ENCODE data around the gene TFF2.

TFF2 gene

DNA sequence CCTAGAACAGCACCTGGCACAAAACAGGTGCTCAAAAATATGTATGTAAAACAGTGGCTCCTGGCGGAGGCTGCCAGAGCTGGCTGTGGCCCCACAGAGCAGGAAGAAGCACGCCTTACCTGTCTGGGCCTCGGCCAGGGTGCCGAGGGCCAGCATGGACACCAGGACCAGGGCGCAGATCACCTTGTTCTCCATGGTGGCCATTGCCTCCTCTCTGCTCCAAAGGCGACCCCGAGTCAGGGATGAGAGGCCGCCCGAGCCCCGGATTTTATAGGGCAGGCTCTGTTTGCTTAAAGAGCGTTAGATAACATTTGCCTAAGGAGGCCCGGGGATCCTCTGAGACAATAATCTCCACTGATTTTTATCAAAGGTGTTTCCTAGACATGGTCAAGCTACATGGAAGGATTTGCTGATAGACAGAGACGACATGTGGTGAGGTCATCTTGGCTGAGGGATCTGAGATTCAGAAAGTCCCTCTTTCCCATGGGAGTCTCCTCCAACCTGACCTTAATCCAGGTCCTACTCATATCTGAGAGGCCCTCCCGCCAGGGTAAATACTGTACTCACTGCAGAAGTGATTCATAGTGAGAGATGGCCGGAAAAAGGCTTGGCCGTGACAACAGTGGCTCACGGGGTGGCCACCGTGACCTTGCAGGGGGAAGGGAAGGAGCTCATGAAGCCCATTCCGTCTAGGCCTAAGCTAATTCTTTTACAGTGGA is 15.7 kb upstream of the TFF2 start, which contains the start of gene TFF1:
Gene TFF1 (minus strand): TSS at position 244 of the 719 bp plus-strand sequence. CDS start 40 bp downstream, at position 204.
- DNase-seq (ENCODE audit: extremely low read depth in 1 of 2, low read depth in 1 of 2): no peak

DNA sequence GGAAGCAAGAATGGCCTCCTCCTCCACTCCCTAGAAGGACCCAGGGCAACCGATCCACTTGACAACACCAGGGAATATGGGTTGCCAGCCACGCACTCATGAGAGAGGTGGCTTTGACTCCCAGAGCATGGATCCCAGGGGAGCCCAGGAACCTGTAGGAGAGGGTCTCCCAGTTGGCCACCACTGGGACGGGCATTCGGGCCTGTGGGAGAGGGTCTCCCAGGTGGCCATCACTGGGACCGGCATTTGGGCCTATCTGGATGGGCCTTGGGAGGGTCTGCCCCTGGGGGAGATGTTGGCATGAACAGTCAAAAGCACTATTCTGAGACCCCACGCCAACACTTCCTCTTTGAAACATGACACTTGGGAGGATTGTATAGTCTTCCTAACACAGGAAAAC is 15.0 kb upstream of the TFF2 start:
- no peak for DNase-seq (ENCODE audit: extremely low read depth in 1 of 2, low read depth in 1 of 2)

DNA sequence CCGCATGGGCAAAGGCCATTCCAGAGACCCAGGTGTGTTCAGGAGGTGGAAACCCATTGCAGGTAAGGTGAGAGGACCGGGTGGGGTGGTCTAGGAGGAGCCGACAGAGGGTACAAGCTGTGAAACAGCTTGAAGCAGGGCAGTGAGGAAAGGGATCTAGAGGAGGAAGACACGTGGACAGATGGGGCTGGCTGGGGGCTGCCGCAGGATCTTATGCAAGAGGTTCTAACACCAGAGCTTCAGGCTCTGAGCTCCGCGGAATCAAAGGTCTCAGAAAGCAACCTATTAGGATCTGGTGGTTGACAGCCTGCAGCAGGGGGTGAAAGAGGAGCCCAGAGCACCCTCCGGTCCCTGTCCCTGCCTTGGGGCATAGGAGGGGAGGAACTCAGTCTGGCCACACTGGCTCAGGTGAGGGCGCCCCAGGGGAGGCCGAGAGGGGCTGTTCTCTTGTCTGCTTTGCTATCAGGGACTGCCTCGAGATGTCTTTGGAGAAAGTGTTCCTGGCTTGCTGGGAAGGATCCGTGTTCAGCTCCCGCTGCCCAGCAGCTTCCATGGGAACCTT is 13.6 kb upstream of the TFF2 start:
- DNase-seq (ENCODE audit: extremely low read depth in 1 of 2, low read depth in 1 of 2): no peak

DNA sequence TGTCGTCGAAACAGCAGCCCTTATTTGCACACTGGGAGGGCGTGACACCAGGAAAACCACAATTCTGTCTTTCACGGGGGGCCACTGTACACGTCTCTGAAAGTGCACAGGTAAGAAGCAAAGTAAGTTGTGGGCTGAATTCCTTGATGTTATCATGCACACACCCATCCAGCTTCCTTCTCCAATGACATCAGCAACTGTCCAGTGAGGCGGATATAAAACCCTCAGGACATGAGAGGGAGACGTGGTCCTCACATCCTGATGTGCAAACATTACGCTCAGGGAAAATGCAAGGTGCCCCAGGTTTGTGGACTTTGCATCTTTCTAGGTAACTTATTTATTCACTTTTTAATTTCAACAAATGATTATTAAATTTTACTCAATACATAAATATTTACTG is 12.5 kb upstream of the TFF2 start:
- no peak for DNase-seq (ENCODE audit: extremely low read depth in 1 of 2, low read depth in 1 of 2)

DNA sequence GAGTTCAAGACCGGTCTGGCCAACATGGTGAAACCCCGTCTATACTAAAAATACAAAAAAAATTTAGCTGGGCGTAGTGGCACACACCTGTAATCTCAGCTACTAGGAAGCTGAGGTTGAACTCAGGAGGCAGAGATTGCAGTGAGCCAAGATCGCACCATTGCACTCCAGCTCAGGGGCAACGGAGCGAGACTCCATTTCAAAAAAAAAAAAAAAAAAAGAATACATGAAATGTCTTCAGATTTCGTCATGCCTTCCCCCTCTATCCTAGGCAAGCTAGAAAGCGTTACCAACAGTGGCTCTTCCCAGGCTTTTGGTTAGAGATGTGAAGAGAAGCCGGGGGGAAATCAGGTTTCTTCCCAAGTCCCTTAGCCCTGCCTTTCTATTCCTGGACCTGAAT is 11.9 kb upstream of the TFF2 start:
- DNase-seq (ENCODE audit: extremely low read depth in 1 of 2, low read depth in 1 of 2): no peak

DNA sequence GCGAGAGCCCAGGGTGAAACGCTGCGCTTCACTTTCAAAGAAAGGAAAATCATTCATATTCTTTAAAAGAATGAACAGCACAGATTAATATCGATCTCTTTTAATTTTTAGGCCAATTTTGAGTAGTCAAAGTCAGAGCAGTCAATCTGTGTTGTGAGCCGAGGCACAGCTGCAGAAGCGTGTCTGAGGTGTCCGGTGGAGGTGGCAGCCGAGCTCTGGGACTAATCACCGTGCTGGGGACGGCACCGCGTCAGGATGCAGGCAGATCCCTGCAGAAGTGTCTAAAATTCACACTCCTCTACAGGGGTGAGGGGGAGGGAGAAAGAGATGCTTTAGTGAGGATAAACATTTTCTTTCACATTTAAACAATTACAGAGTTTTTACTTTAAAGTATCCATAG is 11.4 kb upstream of the TFF2 start:
- no peak for DNase-seq (ENCODE audit: extremely low read depth in 1 of 2, low read depth in 1 of 2)

DNA sequence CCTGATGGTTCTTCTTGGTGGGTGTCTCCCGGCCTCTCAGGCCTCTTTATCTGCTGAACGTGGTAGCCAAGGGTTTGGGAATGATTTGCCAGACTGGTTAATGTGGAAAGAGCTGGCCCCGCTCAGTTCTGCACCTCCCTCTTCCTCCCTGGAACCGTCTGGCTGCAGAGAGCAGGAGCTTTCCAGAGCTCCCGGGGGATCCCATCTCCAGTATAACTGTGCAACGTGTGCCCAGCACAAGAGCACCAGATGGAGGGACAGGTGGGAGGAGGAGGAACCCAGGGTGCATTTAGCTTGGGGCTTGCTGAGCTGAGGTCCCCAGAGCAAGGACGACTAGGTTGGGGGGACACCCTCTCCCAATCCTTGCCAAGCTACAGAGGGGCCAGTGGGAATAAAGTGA is 10.5 kb upstream of the TFF2 start:
- no peak for DNase-seq (ENCODE audit: extremely low read depth in 1 of 2, low read depth in 1 of 2)

DNA sequence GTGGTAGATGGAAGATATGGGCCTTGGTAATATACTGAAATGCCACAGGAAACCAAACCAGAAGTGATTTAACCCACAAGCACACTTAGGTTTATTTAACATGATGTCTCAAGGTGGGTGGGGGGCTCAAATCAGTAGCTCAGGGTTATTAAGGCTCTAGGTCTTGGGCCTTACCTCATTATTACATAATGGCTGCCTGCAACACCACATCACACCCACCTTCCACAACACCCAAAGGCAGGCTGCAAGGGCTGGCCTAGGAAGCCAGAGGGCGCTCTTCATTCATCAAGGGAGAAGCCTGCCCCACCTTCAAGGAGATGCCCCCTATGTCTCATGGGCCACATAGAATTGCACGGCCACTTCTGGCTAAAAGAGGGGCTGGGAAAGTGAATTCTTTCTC is 9.5 kb upstream of the TFF2 start:
- DNase-seq (ENCODE audit: extremely low read depth in 1 of 2, low read depth in 1 of 2): no peak

DNA sequence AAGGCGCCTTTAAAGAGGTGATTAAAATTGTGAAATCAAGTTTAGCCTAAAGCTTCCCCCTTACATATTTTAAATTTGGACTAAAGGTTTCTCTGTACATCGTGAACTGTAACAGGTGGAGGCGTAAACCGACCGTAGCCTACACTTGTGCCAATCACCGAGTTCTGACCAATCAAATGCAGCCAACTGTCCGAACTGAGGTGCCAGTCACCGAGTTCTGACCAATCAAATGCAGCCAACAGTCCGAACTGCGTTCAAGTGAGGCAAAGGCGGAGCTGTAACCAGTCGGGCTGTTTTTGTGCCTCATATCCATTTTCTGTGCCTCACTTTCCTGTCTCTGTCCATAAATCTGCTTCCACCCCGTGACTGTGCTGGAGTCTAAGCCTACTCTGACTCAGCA is 8.1 kb upstream of the TFF2 start:
- no peak for DNase-seq (ENCODE audit: extremely low read depth in 1 of 2, low read depth in 1 of 2)

DNA sequence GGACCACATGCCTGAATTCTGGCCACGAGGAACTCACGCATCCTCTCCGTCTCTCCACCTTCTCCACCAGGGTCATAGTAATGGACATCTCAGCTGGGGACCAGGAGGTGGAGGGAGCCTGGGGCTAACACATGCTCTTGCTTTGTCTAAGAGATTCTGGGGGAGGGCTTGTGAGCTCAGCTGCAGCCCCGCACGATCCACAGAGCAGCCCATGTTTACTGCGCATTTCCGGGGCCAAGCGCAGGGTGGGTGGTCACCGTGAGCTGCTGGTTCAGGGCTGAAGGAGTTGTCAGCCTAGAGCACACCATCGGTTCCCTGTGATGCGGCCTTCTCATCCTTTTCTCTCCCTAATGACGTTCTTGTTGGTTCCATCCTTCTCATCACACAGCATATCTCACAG is 7.5 kb upstream of the TFF2 start:
- DNase-seq (ENCODE audit: extremely low read depth in 1 of 2, low read depth in 1 of 2): no peak

DNA sequence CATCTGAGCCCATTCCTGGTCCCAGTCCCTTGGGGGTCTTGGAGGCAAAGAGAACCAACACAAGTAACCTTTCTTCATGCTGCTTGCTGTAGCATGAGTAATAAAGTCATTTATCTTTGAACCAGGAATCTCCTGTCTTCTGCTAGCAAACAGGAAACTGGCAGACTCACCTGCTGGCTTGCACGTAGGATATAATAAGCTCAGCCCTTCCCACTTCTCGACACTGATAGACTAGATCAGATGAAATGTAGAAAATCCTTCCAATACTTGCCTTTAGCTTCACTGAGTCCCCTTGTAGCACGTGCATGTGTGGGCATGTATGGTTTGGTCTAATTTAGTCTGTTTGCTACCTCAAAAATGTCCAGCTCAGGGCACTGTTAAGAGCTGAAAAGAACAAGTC is 6.5 kb upstream of the TFF2 start:
- DNase-seq (ENCODE audit: extremely low read depth in 1 of 2, low read depth in 1 of 2): no peak

DNA sequence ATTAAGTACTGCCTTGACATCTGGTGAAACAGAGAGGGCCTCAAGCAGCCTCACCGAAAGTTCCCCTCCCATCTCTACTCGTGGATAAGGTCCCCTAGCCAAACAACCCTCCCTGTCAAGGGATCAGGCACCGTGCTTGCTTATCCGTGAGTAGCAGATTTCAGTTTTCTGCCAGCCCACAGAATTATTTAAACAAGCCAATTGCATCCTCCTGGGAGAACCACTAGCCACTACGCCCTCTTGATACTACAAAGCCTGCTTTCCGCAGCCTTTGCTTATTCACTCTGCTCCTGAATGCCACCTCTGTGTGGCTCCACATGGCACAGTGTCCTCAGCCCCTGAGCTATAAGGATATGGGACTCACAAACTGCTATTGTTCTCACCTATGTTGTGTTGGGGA is 5.9 kb upstream of the TFF2 start:
- no peak for DNase-seq (ENCODE audit: extremely low read depth in 1 of 2, low read depth in 1 of 2)

DNA sequence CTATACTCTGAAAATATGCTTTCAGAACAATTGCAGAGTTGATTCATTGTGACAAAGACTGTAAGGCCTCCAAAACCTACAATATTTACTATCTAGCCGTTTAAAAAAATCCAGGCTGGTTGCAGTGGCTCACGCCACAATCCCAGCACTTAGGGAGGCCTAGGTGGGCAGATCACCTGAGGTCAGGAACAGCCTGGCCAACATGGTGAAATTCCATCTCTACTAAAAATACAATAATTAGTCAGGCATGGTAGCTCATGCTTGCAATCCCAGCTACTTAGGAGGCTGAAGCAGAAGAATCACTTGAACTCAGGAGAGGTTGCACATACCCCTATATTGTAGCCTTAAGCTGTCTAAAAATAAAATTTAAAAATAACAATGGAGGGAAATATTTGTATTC is 5.3 kb upstream of the TFF2 start:
- no peak for DNase-seq (ENCODE audit: extremely low read depth in 1 of 2, low read depth in 1 of 2)

DNA sequence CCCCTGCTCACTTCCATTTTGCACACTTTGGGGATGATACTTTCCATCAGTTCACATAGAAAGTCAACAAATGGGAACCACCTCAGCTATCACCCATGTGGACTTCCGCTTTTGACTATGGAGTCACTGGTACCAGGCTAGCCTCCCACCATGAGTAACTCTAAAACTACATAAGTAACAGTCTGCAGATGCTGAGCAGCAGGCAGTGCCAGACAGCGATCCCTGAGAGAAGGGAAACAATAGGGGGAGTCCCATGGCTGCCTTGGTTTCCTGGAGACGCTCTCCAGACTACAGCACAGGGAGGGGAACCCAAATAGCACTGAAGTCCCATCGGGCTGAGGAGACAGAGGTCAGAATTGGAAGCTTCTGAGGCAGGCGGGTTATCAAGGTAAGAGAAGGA is 2.8 kb upstream of the TFF2 start:
- no peak for DNase-seq (ENCODE audit: extremely low read depth in 1 of 2, low read depth in 1 of 2)

DNA sequence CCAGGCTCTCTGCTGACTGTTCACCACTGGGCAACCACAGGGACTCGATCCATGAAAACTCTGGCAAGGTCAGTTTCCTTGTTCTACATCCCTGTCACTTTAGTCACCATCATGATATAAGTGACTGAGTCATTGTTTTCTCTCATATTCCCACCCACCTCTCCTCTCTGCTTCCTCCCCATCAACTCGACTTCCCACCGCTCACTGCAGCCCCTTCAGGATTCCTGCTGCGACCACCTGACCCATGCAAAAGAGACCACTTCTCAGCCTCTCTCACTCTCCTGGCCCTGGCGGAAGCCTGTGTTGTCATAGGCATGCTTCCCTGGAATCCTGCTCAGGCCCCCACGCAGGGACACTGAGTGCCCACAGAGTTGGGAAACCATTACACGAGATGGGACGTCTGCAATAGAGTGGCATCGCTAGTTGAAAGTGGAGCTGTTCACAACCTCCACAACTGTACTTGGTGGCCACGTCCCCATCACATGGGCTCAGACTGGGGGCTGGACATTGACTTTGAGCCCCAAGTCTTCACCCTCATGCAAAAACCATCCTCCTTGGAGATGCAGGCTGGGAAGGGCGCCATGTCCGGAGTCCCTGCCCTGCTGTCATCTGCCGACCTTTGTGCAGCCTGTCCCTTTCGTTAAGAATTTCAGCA is 1.8 kb upstream of the TFF2 start:
- DNase-seq (ENCODE audit: extremely low read depth in 1 of 2, low read depth in 1 of 2): no peak

DNA sequence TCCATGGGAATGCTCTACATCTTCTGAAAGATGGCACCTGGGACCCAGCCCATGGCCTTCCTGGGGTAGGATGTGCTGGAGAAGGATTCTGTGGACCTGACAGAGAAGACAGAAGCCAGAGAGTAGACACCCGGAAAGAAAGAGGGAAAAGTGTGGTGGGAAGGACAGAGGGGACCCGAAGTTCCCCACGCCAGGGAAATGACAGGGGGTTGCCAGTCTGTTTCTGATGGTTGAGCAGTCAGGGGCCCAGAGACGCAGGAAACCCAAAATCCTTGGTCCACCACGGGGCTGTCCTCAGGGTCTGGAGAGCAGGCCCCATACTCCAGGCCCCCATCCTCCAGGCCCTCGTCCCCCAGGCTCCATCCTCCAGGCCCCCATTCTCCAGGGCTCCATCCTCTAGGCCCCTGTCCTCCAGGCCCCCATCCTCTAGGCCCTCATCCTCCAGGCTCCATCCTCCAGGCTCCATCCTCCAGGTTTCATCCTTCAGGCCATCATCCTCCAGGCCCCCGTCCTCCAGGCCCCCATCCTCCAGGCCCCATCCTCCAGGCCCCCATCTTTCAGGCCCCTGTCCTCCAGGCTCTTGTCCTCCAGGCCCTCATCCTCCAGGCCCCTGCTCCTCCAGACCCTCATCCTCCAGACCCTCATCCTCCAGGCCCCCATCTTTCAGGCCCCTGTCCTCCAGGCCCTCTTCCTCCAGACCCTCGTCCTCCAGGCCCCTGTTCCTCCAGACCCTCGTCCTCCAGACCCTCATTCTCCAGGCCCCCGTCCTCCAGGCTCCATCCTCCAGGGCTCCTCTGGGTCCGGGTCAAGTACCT is 1.0 kb upstream of the TFF2 start:
- no peak for DNase-seq (ENCODE audit: extremely low read depth in 1 of 2, low read depth in 1 of 2)

DNA sequence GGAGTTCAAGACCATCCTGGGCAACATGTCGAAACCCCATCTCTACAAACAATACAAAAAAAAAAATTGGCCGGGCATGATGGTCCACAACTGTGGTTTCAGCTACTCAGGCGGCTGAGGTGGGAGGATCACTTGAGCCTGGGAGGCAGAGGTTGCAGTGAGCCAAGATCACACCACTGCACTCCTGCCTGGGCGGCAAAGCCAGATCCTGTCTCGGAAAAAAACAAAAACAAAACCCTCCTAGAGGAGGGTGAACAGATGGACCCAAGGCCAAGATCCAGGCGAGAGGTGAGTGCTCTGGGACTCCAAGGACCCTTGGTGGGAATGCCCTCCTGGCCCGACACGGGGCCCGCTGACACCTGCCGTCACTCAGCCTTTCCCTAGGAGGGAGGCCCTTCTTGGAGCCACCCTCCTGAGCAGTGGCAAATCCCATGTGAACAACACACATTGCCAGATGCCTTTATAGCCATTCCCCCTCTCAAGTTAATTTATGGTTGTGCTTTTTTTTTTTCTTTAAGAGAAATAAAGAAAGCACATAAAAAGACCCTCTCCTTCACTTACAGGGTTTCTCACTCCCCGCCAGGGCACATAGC is 380 bp downstream of the TFF2 start:
- DNase-seq (ENCODE audit: extremely low read depth in 1 of 2, low read depth in 1 of 2): no peak

DNA sequence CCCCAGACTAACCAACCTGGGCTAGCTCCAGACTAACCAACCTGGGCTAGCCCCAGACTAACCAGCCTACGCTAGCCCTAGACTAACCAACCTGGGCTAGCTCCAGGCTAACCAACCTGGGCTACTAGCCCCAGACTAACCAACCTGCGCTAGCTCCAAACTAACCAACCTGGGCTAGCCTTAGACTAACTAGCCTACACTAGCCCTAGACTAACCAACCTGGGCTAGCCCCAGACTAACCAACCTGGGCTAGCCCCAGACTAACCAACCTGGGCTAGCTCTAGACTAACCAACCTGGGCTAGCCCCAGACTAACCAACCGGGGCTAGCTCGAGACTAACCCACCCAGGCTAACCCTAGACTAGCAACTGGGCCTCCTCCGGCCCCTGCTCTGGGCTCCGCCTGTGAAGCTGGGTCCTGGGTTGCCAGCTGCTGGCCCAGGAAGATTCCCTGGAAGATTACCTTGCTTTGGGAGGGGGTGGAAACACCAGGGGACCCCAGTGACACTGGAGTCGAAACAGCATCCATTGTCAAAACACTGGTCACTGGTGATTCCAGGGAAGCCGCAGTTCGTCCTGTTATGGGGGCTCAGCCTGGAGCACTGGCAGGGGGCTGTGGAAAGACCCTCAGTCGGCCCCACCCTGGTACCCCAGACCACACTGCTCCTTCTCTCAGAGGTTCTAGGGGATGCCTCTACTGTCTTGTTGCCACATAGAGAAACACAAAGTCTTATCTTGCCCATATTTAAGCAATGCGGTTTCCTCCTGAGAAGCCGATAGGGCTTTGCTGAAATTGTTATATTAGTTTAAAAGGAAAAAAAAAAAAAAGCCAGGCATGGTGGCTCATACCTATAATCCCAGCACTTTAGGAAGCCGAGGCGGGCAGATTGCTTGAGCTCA is 1.1 kb downstream of the TFF2 start:
- DNase-seq (ENCODE audit: extremely low read depth in 1 of 2, low read depth in 1 of 2): no peak

DNA sequence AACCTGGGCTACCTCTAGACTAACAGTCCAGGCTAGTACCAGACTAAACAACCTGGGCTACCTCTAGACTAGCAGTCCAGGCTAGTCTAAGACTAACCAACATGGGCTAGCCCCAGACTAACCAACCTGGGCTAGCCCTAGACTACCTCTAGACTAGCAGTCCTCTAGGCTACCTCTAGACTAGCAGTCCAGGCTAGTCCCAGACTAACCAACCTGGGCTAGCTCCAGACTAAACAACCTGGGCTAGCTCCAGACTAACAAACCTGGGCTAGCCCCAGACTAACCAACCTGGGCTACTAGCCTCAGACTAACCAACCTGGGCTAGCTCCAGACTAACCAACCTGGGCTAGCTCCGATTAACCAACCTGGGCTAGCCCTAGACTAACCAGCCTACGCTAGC is 2.0 kb downstream of the TFF2 start:
- DNase-seq (ENCODE audit: extremely low read depth in 1 of 2, low read depth in 1 of 2): no peak

DNA sequence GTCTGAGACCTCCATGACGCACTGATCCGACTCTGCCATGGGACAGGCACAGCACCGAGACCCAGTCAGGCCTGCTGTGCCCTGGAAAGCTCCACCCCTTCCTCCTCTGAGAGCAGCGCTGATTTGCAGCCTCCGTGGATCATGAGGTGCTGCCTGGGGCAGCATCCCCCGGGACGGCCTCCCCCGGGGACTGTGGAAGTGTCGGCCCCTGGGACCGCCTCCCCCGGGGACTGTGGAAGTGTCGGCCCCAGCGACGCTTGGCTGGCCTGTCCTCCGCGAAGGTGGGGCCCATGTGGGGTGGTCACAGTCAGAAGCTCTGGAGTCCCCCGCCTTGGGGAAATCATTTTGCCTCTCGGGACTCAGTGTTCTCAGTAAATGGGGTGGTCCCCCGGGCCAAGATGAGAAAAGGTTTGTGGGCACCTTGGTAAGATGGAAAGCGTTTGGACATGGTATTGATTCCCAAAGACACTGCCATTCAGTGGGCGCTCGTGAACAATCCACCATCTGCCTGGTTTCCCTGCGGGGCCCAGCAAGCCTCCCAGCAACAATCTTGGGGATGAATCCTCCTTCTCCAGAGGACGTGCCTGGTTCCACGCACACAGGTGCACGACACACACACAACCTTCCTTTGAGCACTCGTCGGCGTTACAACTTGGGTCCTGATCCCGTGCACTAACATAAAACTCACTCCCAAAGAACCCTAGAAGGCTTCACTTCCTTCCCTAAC is 3.0 kb downstream of the TFF2 start:
- no peak for DNase-seq (ENCODE audit: extremely low read depth in 1 of 2, low read depth in 1 of 2)
